Endodermal cell (in vitro differentiated cells): ENCODE data around the gene OR6B2. TPM values are rescaled to one million over a fixed set of nuclear protein-coding genes. Genes with fewer than 3 reads are reported as not detected.

Experiments
- DNase-seq: peaks from one replicate; pipeline ENCODE4 v3.0.0-alpha.2; 2017
- H3K27ac ChIP-seq: 2 replicates; pipeline ENCODE4 v1.5.1; 2013; ENCODE audit warnings: mild to moderate bottlenecking, low read depth, low read length, moderate library complexity
- H3K27me3 ChIP-seq: 2 replicates; pipeline ENCODE4 v1.6.1; 2013; ENCODE audit warnings: mild to moderate bottlenecking, low read length, moderate library complexity; ENCODE audit not compliant: insufficient read depth, control insufficient read depth, poor library complexity, severe bottlenecking
- H3K36me3 ChIP-seq: 2 replicates; pipeline ENCODE4 v1.7.0; 2013; ENCODE audit warnings: mild to moderate bottlenecking, low read length, moderate library complexity; ENCODE audit not compliant: control insufficient read depth, insufficient read depth
- H3K4me1 ChIP-seq: one replicate; pipeline ENCODE4 v1.7.0; 2013; ENCODE audit warnings: low read length; ENCODE audit not compliant: control insufficient read depth, insufficient read depth
- H3K4me3 ChIP-seq: 2 replicates; pipeline ENCODE4 v1.5.1; 2013; ENCODE audit warnings: mild to moderate bottlenecking, low read length, moderate library complexity
- H3K9ac ChIP-seq: 2 replicates; pipeline ENCODE4 v1.6.1; 2013; ENCODE audit warnings: mild to moderate bottlenecking, low read length, moderate library complexity; ENCODE audit not compliant: poor library complexity, severe bottlenecking; ENCODE audit errors: extremely low read depth
- H3K9me3 ChIP-seq: 2 replicates; pipeline ENCODE4 v1.6.1; 2013; ENCODE audit warnings: mild to moderate bottlenecking, low read length, moderate library complexity; ENCODE audit not compliant: control insufficient read depth
- H3K27ac Mint-ChIP-seq: 2 replicates; pipeline ENCODE4 v1.8.0; 2020; ENCODE audit warnings: mixed read lengths
- H3K27me3 Mint-ChIP-seq: 2 replicates; pipeline ENCODE4 v1.8.0; 2021; ENCODE audit warnings: mild to moderate bottlenecking, mixed read lengths; ENCODE audit not compliant: insufficient read depth
- H3K36me3 Mint-ChIP-seq: 2 replicates; pipeline ENCODE4 v1.8.0; 2020; ENCODE audit warnings: low read depth, mixed read lengths
- H3K4me1 Mint-ChIP-seq: 2 replicates; pipeline ENCODE4 v1.8.0; 2020; ENCODE audit warnings: mixed read lengths
- H3K4me3 Mint-ChIP-seq: 2 replicates; pipeline ENCODE4 v1.8.0; 2020; ENCODE audit warnings: mild to moderate bottlenecking, moderate library complexity, mixed read lengths
- H3K9me3 Mint-ChIP-seq: 2 replicates; pipeline ENCODE4 v1.8.0; 2020; ENCODE audit warnings: mild to moderate bottlenecking, mixed read lengths
- CTCF ChIP-seq: fragments of 200-600 bp; sonication (generic); conservative IDR thresholded peaks from 2 replicates; pipeline ENCODE4 v1.5.0; 2021; ENCODE audit warnings: antibody characterized with exemption, mild to moderate bottlenecking
- WGBS, 2 experiments: methylation state at CpG; one replicate each; pipeline versions ENCODE4 v1.1.5 to v1.1.7; 2013; ENCODE audit warnings: missing lambda C conversion rate in 2 of 2, mixed read lengths in 1 of 2; ENCODE audit not compliant: insufficient coverage in 1 of 2, insufficient read length in 1 of 2; 5-methylcytosine and 5-hydroxymethylcytosine counted together
- total RNA-seq, 2 donors: library from RNA; stranded (reverse); fragmentation: NEBNext Ultra II Directional in 1 of 2; extraction: Animal tissue kit (Norgen Biotek cat#: 25700) in 1 of 2; gene quantifications; 2 replicates in 1 of 2; 3 replicates in 1 of 2; pipeline ENCODE4 v1.2.1, GENCODE V29; 2021

OR6B2 gene
- total RNA-seq, 2 donors from 2014 or later: not detected

GRCh38 chr2:240068193-240068592 lies 38.0 kb upstream of the OR6B2 start:
- Histone ChIP-seq H3K9ac (no peak overlapping the region), H3K27ac (no peak overlapping the region), H3K27me3 (no peaks in the 10 kb centered on the region), H3K36me3 (no peaks in the 10 kb centered on the region), H3K4me3 (peak overlapping the region; percentile 32), H3K9me3 (peaks cover 15% of the 10 kb centered on the region), H3K4me1 (no peaks in the 10 kb centered on the region)
- Mint-ChIP-seq H3K4me1 (no peaks in the 10 kb centered on the region), H3K9me3 (peaks cover 5% of the 10 kb centered on the region), H3K27ac (no peak overlapping the region), H3K36me3 (no peaks in the 10 kb centered on the region), H3K27me3 (no peaks in the 10 kb centered on the region), H3K4me3 (no peak overlapping the region)
- WGBS, 2 experiments: 96 to 100% methylated on average over 1 of the region's 1 CpG
- DNase-seq: no peak
- no peak for TF ChIP-seq CTCF

GRCh38 chr2:240066489-240066888 lies 36.3 kb upstream of the OR6B2 start:
- no peaks in the 10 kb centered on the region for H3K4me1 ChIP-seq
- no peaks in the 10 kb centered on the region for H3K36me3 ChIP-seq
- no peaks in the 10 kb centered on the region for H3K27me3 ChIP-seq
- H3K36me3 Mint-ChIP-seq: no peaks in the 10 kb centered on the region
- H3K27me3 Mint-ChIP-seq: no peaks in the 10 kb centered on the region
- no peak overlapping the region for H3K4me3 ChIP-seq
- TF ChIP-seq CTCF: no peak
- DNase-seq: no peak
- H3K27ac ChIP-seq: no peak overlapping the region
- no peaks in the 10 kb centered on the region for H3K4me1 Mint-ChIP-seq
- peaks cover 4% of the 10 kb centered on the region for H3K9me3 Mint-ChIP-seq
- H3K9me3 ChIP-seq: peaks cover 15% of the 10 kb centered on the region
- H3K27ac Mint-ChIP-seq: no peak overlapping the region
- no peak overlapping the region for H3K4me3 Mint-ChIP-seq
- no peak overlapping the region for H3K9ac ChIP-seq
- WGBS, 2 experiments: 81 to 87% methylated on average over 5 of the region's 5 CpGs

GRCh38 chr2:240064898-240065297 lies 34.7 kb upstream of the OR6B2 start:
- no peaks in the 10 kb centered on the region for H3K36me3 ChIP-seq

More at GRCh38 chr2:240064898-240065297, 34.7 kb upstream of the OR6B2 start:
- H3K36me3 Mint-ChIP-seq: no peaks in the 10 kb centered on the region
- H3K4me3 ChIP-seq: no peak overlapping the region
- H3K27ac Mint-ChIP-seq: no peak overlapping the region
- H3K4me3 Mint-ChIP-seq: no peak overlapping the region
- no peaks in the 10 kb centered on the region for H3K27me3 Mint-ChIP-seq
- no peaks in the 10 kb centered on the region for H3K4me1 ChIP-seq
- H3K4me1 Mint-ChIP-seq: no peaks in the 10 kb centered on the region
- H3K9me3 Mint-ChIP-seq: peaks cover 4% of the 10 kb centered on the region
- 93 to 96% methylated on average over 3 of the region's 4 CpGs for WGBS, 2 experiments
- peaks cover 2% of the 10 kb centered on the region for H3K27me3 ChIP-seq
- H3K9me3 ChIP-seq: peaks cover 15% of the 10 kb centered on the region
- no peak for DNase-seq
- H3K9ac ChIP-seq: no peak overlapping the region
- no peak for TF ChIP-seq CTCF
- H3K27ac ChIP-seq: no peak overlapping the region
